IMR-90 (cell line): ENCODE results near the gene DUOX1. TPM values are rescaled to one million over a fixed set of nuclear protein-coding genes. Genes with fewer than 3 reads are reported as not detected.

Experiments used
- ATAC-seq: fragments of 200-7000 bp; cut with Tn5 transposase; 2 replicates; pipeline ENCODE4 v1.9.1; 2020; ENCODE audit warnings: low read depth, mild to moderate bottlenecking, moderate library complexity
- BruUV-seq: library from RNA; stranded (reverse); fragments of 400-500 nt; replicated peaks from 2 replicates; lab custom pipeline; 2021; lab: Mats Ljungman, UMichigan
- CTCF ChIA-PET: fragments of 300-600 bp; formaldehyde crosslinking; extraction: SDS; loops from one replicate; lab custom pipeline; 2021; ENCODE audit warnings: antibody characterized with exemption; lab: Yijun Ruan, JAX
- POLR2A ChIA-PET: fragments of 300-600 bp; sonication (Branson Sonifier 250); formaldehyde crosslinking; loops from one replicate; lab custom pipeline; 2022; ENCODE audit warnings: antibody characterized with exemption; ENCODE audit not compliant: unreplicated experiment; lab: Charles Lee
- DNase-seq: peaks from one replicate; pipeline ENCODE4 v3.0.0; 2013
- H2AFZ ChIP-seq: replicated peaks from 2 replicates; pipeline ENCODE3; 2013; ENCODE audit warnings: low read length, mild to moderate bottlenecking; ENCODE audit not compliant: poor library complexity
- H2AK5ac ChIP-seq: 2 replicates; pipeline ENCODE4 v1.6.1; 2013; ENCODE audit warnings: low read depth, low read length, inconsistent platforms
- H2AK9ac ChIP-seq: replicated peaks from 2 replicates; pipeline ENCODE3; 2013; ENCODE audit warnings: mild to moderate bottlenecking, low read depth, low read length, moderate library complexity; ENCODE audit not compliant: poor library complexity
- H2BK120ac ChIP-seq: 2 replicates; pipeline ENCODE4 v1.6.1; 2013; ENCODE audit warnings: low read depth, low read length, inconsistent platforms
- H2BK15ac ChIP-seq: 3 replicates; pipeline ENCODE4 v1.6.1; 2013; ENCODE audit warnings: low read depth, low read length, inconsistent platforms
- H2BK20ac ChIP-seq: 2 replicates; pipeline ENCODE4 v1.6.1; 2013; ENCODE audit warnings: low read depth, mild to moderate bottlenecking, inconsistent platforms, low read length, moderate library complexity
- H2BK5ac ChIP-seq: 2 replicates; pipeline ENCODE4 v1.6.1; 2013; ENCODE audit warnings: mild to moderate bottlenecking, low read depth, low read length, inconsistent platforms; ENCODE audit not compliant: poor library complexity, severe bottlenecking
- H3K14ac ChIP-seq: replicated peaks from 2 replicates; pipeline ENCODE4 v1.6.1; 2013; ENCODE audit warnings: low read depth, low read length, inconsistent platforms
- H3K18ac ChIP-seq: 2 replicates; pipeline ENCODE4 v1.6.1; 2013; ENCODE audit warnings: low read depth, low read length, control low read depth
- H3K23ac ChIP-seq: 2 replicates; pipeline ENCODE4 v1.6.1; 2013; ENCODE audit warnings: low read depth, low read length, inconsistent platforms
- H3K27ac ChIP-seq: 2 replicates; pipeline ENCODE4 v1.5.1; 2013; ENCODE audit warnings: mild to moderate bottlenecking, control low read depth, low read length; ENCODE audit not compliant: insufficient read depth
- H3K27me3 ChIP-seq: 2 replicates; pipeline ENCODE4 v1.6.1; 2013; ENCODE audit warnings: low read length; ENCODE audit not compliant: control insufficient read depth, insufficient read depth
- H3K36me3 ChIP-seq: 2 replicates; pipeline ENCODE4 v1.6.1; 2013; ENCODE audit warnings: low read length, mixed read lengths; ENCODE audit not compliant: control insufficient read depth, insufficient read depth
- H3K4ac ChIP-seq: 2 replicates; pipeline ENCODE4 v1.6.1; 2013; ENCODE audit warnings: low read depth, low read length, inconsistent platforms
- H3K4me1 ChIP-seq: 2 replicates; pipeline ENCODE4 v1.6.1; 2013; ENCODE audit warnings: low read length, mixed read lengths; ENCODE audit not compliant: control insufficient read depth, insufficient read depth
- H3K4me2 ChIP-seq: 2 replicates; pipeline ENCODE4 v1.6.1; 2013; ENCODE audit warnings: low read depth, mild to moderate bottlenecking, control low read depth, low read length, moderate library complexity
- H3K4me3 ChIP-seq: 2 replicates; pipeline ENCODE4 v1.5.1; 2013; ENCODE audit warnings: low read depth, mild to moderate bottlenecking, control low read depth, low read length, moderate library complexity; ENCODE audit not compliant: insufficient read depth
- H3K56ac ChIP-seq: 2 replicates; pipeline ENCODE4 v1.6.1; 2013; ENCODE audit warnings: low read length, inconsistent platforms; ENCODE audit not compliant: insufficient read depth; ENCODE audit errors: extremely low read depth
- H3K79me1 ChIP-seq, 2 experiments: 2 replicates each; pipeline ENCODE4 v1.6.1; 2013; ENCODE audit warnings: low read length in 2 of 2, inconsistent platforms in 1 of 2, low read depth in 1 of 2
- H3K9ac ChIP-seq: 2 replicates; pipeline ENCODE4 v1.6.1; 2013; ENCODE audit warnings: low read depth, low read length, control low read depth
- H3K9me1 ChIP-seq: 2 replicates; pipeline ENCODE4 v1.6.1; 2013; ENCODE audit warnings: low read length, inconsistent platforms; ENCODE audit not compliant: insufficient read depth
- H3K9me3 ChIP-seq: 2 replicates; pipeline ENCODE4 v1.6.1; 2013; ENCODE audit warnings: low read length; ENCODE audit not compliant: control insufficient read depth, insufficient read depth
- H4K20me1 ChIP-seq: 2 replicates; pipeline ENCODE4 v1.6.1; 2013; ENCODE audit warnings: low read length, inconsistent platforms; ENCODE audit not compliant: insufficient read depth
- H4K5ac ChIP-seq: 2 replicates; pipeline ENCODE4 v1.6.1; 2013; ENCODE audit warnings: mild to moderate bottlenecking, low read depth, low read length, control low read depth
- H4K8ac ChIP-seq, 2 experiments: 2 replicates each; pipeline ENCODE4 v1.6.1; 2013; ENCODE audit warnings: low read depth in 2 of 2, low read length in 2 of 2, control low read depth in 1 of 2, inconsistent platforms in 1 of 2
- H4K91ac ChIP-seq: 2 replicates; pipeline ENCODE4 v1.6.1; 2013; ENCODE audit warnings: low read depth, low read length, inconsistent platforms; ENCODE audit not compliant: insufficient read depth
- FOS ChIP-seq: fragments of 150-350 bp; IDR thresholded peaks from 2 replicates; pipeline ENCODE4 v1.6.1; 2016; ENCODE audit warnings: low read depth, low read length
- WGBS, 2 experiments: methylation state at CpG; one replicate each; pipeline versions ENCODE4 v1.1.5 to v1.1.7; 2013; ENCODE audit warnings: missing lambda C conversion rate in 2 of 2; ENCODE audit not compliant: insufficient read length in 1 of 2; ENCODE audit errors: extremely low coverage in 2 of 2; 5-methylcytosine and 5-hydroxymethylcytosine counted together
- dilution Hi-C: fragments of 300-500 bp; cut with HindIII; formaldehyde crosslinking; loops from one replicate; pipeline ENCODE4 v1.14.3; 2018; ENCODE audit warnings: low sequenced_read_pairs; ENCODE audit not compliant: unreplicated experiment
- in situ Hi-C: fragments of 300-500 bp; cut with MboI; formaldehyde crosslinking; loops from 3 replicates; pipeline ENCODE4 v1.14.3; 2019; ENCODE audit warnings: low sequenced_read_pairs, inconsistent platforms, mixed read lengths
- intact Hi-C: fragments of 100-400 bp; cut with micrococcal nuclease; formaldehyde crosslinking; loops from 2 replicates; pipeline ENCODE4 v1.10.0; 2022
- polyA plus RNA-seq, 3 experiments: library from polyadenylated mRNA; depleted of rRNA; stranded (reverse); fragments of >200 nt; gene quantifications; 2 replicates each; pipeline ENCODE4 v1.2.3, GENCODE V29; 2012; ENCODE audit warnings: low replicate concordance in 1 of 3
- total RNA-seq: library from RNA; depleted of rRNA; stranded (reverse); fragments of >200 nt; gene quantifications from 2 replicates; pipeline ENCODE4 v1.2.3, GENCODE V29; 2012

DUOX1 gene
- total and polyA plus RNA-seq, 2 of the 4 experiments (the other 2 are of a cell fraction): not detected

GRCh38 chr15:45164914-45165313, 35.1 kb downstream of the DUOX1 start:
- dilution Hi-C loops: no loop called here
- Histone ChIP-seq H3K4ac (no peak overlapping the region), H3K4me3 (no peak overlapping the region), H4K5ac (no peak overlapping the region), H3K9ac (no peak overlapping the region), H3K4me1 (peaks cover 8% of the 10 kb centered on the region), H3K4me2 (no peak overlapping the region), H3K79me1 (peaks cover 5 to 20% of the 10 kb centered on the region in 2 experiments), H4K91ac (no peak overlapping the region), H2AFZ (no peak overlapping the region), H3K27ac (no peak overlapping the region), H3K14ac (no peak overlapping the region), H3K18ac (no peak overlapping the region), H3K9me1 (peaks cover 6% of the 10 kb centered on the region), H2BK20ac (no peak overlapping the region), H4K20me1 (no peaks in the 10 kb centered on the region; the same call in 1 of the 2 replicates), H2BK15ac (no peak overlapping the region), H2AK9ac (no peak overlapping the region), H3K23ac (no peak overlapping the region), H3K56ac (no peak overlapping the region), H2AK5ac (no peak overlapping the region), H2BK5ac (no peak overlapping the region), H3K27me3 (no peaks in the 10 kb centered on the region), H3K36me3 (no peaks in the 10 kb centered on the region), H2BK120ac (no peak overlapping the region), H3K9me3 (no peaks in the 10 kb centered on the region), H4K8ac (no peak overlapping the region)
- in situ Hi-C loops: loop anchor here (5.0 kb wide), 1 partner anchor 237 kb away; a partner anchor contains a TSS
- ATAC-seq (no peak), DNase-seq (no peak)
- no TSS peak for BruUV-seq
- WGBS, 2 experiments: no CpG with 5 or more reads among the region's 1 CpG
- POLR2A ChIA-PET: no interaction called here
- intact Hi-C loops: no loop called here
- CTCF ChIA-PET: no interaction called here
- no peak for TF ChIP-seq FOS
